HS-27A (cell line): ENCODE measurements around the gene MRPS35.
A peak's percentile ranks its signal among the peaks of the same experiment; 100 is the strongest.

Source experiments
- DNase-seq: peaks from one replicate; pipeline ENCODE4 v3.0.0-alpha.2; 2012; ENCODE audit warnings: low read depth, missing footprints

Gene MRPS35

GRCh38 chr12:27772328-27773049 is 61.9 kb downstream of the MRPS35 start:
- DNase-seq = no peak

DNA sequence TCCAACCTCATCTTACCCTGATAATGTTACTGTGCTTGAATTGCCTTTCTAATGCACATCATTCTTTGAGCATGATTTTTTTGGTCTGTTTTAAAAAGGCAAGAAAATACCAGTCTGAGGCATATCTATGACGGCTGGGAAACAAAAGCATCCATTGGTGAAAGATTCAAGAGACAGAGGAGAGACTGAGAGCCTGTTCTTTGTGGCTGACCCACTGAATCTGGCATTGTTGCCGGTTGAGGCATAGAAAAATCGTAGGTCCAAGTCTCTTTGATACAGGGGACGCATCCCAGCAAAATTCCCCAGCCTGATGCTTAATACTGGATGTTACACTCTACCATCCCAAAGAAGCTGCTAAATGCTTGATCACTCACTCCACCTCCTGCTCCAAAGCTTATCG is 66.5 kb downstream of the MRPS35 start:
- DNase-seq = no peak

DNA sequence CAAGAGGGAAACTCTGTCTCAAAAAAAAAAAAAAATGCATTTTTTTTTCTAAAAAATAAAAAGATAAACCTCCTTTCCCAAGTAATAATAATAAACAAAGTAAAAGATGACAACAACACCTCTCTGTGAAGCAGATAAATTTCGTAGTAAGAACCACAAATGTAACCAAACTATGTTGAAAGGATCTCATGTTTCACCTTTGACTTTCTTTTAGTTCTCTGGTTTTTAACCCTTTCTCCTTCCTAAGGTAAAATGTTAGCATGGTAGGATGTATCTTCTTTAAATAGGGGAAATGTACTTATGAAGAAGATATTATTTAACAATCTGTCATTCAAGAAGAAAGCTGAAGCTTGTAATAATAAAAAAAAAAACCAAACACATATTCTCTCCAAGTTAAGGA is 67.6 kb downstream of the MRPS35 start:
- DNase-seq = no peak

GRCh38 chr12:27779416-27779919 is 68.8 kb downstream of the MRPS35 start:
- DNase-seq = no peak

DNA sequence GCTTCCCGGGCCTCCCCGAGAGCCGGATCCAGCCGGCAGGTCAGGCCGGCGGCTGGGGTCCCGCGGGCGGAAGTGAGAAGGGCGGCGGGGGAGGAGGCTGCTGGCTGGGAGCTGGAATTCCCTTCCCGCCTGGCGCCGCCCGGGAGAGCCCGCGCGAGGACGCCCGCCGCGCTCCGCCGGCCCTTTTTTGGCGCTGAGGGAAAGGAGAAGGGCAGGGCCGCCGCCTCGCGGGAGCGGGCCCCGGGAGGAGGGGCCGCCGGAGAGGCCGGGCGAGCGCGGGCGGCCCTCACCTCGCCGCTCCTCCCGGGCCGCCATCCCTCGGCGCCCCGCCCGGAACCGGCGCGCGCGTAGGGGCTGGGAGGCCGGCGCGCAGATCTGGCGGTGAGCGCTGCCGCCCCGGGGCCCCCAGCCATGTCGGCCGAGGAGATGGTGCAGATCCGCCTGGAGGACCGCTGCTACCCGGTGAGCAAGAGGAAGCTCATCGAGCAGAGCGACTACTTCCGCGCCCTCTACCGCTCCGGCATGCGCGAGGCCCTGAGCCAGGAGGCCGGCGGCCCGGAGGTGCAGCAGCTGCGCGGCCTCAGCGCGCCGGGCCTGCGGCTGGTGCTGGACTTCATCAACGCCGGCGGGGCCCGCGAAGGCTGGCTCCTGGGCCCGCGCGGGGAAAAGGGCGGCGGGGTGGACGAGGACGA is 69.4 kb downstream of the MRPS35 start, which contains the start of the genes KLHL42 and MANSC4:
Gene KLHL42 (plus strand): TSS at position 314 of the 692 bp plus-strand sequence. CDS start 98 bp downstream, at position 412.
Gene MANSC4 (minus strand): TSS at position 317 of the 692 bp plus-strand sequence. CDS start 8,960 bp downstream, outside the sequence.
- DNase-seq = peak; percentile 66

DNA sequence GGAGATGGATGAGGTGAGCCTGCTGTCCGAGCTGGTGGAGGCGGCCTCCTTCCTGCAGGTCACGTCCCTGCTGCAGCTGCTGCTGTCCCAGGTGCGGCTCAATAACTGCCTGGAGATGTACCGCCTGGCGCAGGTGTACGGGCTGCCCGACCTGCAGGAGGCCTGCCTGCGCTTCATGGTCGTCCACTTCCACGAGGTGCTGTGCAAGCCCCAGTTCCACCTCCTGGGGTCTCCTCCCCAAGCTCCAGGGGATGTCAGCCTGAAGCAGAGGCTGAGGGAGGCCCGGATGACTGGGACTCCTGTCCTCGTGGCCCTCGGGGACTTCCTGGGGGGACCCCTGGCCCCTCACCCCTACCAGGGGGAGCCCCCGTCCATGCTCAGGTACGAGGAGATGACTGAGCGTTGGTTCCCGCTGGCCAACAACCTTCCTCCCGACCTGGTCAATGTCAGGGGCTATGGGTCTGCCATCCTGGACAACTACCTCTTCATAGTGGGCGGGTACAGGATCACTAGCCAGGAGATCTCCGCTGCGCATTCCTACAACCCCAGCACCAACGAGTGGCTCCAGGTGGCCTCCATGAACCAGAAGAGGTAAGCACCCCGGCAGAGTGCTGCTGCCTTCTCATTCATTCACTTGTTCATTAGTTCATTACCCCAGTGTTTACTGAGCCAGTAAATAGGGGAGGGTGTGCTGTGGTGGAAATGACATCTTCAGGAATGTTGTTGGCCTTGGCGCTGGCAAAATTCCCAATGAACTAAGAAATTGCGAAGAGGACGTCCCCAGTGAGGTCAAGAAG is 70.2 kb downstream of the MRPS35 start:
- no peak for DNase-seq

- DNase-seq = no peak
These were observed 71.0 kb downstream of the MRPS35 start for GRCh38 chr12:27781680-27782079.

- no peak for DNase-seq
These were observed 71.8 kb downstream of the MRPS35 start for GRCh38 chr12:27782481-27782880.

- no peak for DNase-seq
These were observed 75.4 kb downstream of the MRPS35 start for GRCh38 chr12:27785882-27786570.

DNA sequence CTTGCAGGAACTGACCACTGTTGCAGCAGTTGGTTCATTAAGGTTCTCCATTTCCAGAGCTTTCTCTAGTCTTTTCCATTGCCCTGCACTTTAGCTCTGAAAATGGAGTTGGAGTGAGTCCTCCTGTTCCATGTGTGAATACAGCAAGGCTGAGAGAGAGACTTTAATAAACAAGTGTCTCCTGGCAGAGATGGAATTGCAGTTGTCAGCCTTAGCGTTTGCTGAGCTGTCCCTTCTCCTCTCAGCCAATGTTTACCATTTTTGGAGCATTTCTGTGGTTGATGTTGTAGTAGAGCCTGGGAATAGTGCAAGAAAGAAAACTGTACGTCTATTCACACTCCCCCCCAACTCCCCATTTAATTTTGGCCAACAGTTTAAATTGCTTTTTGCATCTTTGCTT is 76.9 kb downstream of the MRPS35 start:
- no peak for DNase-seq

- no peak for DNase-seq
These were observed 79.5 kb downstream of the MRPS35 start for GRCh38 chr12:27790179-27790578.

DNA sequence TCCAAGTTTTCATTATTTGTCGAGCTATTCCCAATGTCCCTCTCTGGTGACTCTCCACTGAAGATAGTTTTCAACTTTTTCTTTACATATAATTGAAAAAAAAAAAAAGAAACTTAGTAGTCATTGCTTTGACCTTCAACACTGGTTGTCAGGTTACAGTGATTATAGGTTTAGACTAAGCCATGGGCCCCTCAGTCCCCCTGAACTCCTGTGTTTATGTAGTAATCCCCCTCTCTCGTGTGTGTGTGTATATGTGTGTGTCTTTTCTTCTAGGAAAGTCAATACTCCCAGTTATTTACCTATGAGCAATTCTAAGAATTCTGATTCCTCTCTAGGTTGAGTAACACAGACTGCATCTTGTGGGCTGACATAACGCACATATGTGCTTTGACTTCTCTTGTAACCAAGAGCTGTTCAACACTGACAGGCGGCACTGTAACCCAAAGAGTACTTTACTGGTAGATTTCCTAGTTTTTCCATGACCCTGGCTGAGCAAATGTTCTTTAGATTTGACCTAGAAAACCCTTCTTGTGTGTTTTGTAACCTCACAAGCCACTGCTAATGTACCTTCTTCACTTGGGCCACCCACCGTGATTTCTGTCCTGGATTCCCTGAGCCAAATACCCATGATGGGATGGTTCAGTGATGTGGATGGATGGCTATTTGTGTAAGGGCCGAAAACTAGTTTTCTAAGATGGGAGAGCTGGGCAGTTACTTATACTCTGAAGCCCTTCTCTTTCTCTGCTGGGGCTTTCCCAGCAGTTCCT is 84.4 kb downstream of the MRPS35 start:
- no peak for DNase-seq

- DNase-seq = no peak
These were observed 85.5 kb downstream of the MRPS35 start for GRCh38 chr12:27796128-27796527.

DNA sequence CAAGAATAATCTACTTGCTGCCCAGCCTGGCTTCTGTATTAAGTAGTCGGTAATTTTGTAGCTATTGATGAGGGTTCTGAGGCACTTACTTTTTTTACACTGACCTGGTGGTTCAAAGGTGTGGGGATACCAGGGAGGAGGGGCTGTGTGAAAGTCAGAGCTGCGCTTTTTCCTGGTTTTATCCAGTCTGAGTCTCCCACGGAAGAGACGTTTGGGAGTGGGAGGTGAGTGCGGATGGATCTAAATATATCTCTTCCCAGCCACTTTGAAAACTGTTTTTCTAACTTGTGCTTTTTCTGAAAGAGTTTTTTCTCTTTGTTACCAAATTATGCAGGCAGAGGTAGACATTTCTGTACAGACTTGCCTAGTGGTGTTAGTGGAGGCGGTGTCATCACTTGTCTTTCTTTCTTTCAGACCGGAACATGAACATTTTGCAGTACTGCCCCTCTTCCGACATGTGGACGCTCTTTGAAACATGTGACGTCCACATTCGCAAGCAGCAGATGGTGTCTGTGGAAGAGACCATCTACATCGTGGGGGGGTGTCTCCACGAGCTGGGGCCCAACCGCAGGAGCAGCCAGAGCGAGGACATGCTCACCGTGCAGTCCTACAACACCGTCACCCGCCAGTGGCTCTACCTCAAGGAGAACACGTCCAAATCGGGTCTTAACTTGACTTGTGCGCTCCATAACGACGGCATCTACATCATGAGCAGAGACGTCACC is 86.8 kb downstream of the MRPS35 start:
- DNase-seq = no peak

GRCh38 chr12:27800819-27801218 is 90.2 kb downstream of the MRPS35 start:
- no peak for DNase-seq

DNA sequence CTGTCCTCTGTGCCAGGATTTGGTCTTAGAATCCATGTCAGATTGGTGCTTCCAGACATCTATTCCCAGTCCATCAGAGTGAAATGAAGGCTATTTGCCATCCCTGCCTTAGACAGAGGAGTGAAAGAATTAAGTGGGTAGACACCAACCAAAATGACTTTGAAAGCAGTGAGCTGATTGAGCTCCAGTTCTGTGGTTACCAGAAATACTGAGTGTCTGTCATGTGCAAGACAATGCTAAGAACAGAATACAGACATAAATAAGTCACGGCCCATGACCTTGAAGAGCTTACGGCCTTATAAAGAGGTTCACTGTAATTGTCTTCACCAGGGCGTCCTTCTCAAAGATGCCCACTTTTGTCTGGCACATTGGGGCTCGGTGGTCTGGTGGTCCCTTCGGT is 91.0 kb downstream of the MRPS35 start:
- DNase-seq = no peak

DNA sequence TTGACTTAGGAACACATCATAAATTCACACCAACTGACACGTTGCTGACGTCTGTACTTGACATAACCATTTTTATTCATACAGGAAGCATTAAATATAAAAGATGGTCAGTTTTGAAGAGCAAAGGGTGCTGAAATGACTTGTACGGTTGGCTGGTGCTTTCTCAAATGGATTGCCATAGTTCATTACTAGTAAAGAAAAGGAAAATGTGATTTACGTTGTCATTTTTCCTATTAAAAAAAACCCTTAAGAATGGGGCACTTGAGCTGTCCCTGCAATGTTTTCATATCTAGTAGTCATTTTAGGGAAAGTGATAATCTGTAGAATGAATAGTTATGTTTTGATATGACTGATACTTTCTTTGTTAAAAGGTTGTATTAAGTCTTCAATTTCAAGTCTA is 91.9 kb downstream of the MRPS35 start:
- DNase-seq = no peak

DNA sequence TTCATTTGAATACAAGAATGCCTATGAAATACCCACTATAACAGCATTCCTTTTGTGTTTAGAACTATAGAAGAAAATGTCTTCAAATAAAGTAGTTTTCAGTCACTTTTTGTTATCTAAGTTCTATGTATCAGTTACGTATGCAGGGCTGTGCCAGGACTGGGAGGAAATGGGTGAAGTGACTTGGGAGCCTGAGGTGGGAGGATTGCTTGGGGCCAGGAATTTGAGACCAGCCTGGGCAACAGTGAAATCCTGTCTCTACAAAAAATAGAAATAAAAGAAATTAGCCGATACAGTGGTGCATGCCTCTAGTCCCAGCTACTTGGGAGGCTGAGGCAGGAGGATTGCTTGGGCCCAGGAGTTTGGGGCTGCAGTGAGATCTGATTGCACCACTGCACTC is 92.3 kb downstream of the MRPS35 start:
- DNase-seq = no peak

DNA sequence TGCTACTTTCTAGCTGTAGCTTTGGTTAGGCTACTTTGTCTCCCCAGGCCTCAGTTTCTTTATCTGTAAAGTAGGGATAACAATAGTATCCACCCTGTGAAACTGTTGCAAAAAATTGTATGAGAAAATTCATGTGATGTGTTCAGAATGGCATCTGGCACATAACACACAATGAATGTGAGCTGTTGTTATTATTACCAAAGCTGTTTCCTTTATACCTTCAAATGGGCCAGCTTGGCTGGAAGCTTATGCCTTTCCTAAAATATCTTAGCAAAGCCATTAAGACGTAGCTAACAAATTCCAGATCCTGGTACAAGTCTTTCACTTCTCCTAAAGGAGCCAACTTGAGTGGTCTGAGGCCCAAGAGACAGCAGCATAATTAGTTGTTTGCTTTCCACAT is 94.6 kb downstream of the MRPS35 start:
- DNase-seq = no peak
